Effector memory CD4-positive, alpha-beta T cell (primary cell): ENCODE results near the gene RFC1.
"Not testable (repeated sequence)": the region's sequence is repeated elsewhere in the genome, so short reads cannot be mapped to it uniquely, and the experiment has no call there.

Source experiments
- DNase-seq, 3 donors: peaks; one replicate each; pipeline ENCODE4 v3.0.0-alpha.2; 2020
- H3K27ac ChIP-seq: 2 replicates; pipeline ENCODE4 v1.7.0; 2013; ENCODE audit warnings: mild to moderate bottlenecking, low read length, moderate library complexity; ENCODE audit not compliant: insufficient read depth, poor library complexity, severe bottlenecking
- H3K27me3 ChIP-seq: replicated peaks from 2 replicates; pipeline ENCODE4 v1.7.0; 2013; ENCODE audit warnings: mild to moderate bottlenecking, low read length; ENCODE audit not compliant: insufficient read depth, control insufficient read depth, poor library complexity, severe bottlenecking
- H3K36me3 ChIP-seq: 2 replicates; pipeline ENCODE4 v1.7.0; 2013; ENCODE audit warnings: mild to moderate bottlenecking, low read length, moderate library complexity; ENCODE audit not compliant: control insufficient read depth, insufficient read depth
- H3K4me1 ChIP-seq: 2 replicates; pipeline ENCODE4 v1.7.0; 2013; ENCODE audit warnings: low read length, mild to moderate bottlenecking; ENCODE audit not compliant: control insufficient read depth, insufficient read depth, poor library complexity, severe bottlenecking
- H3K4me3 ChIP-seq: 2 replicates; pipeline ENCODE4 v1.7.0; 2013; ENCODE audit warnings: low read length, low read depth, mild to moderate bottlenecking; ENCODE audit not compliant: insufficient read depth, poor library complexity, severe bottlenecking
- H3K9me3 ChIP-seq: 2 replicates; pipeline ENCODE4 v1.7.0; 2013; ENCODE audit warnings: mild to moderate bottlenecking, low read length, moderate library complexity; ENCODE audit not compliant: control insufficient read depth

The RFC1 gene

GRCh38 chr4:39287223-39287622 lies 78.9 kb downstream of the RFC1 start:
- no peaks in the 10 kb centered on the region for H3K27me3 ChIP-seq
- no peaks in the 10 kb centered on the region for H3K9me3 ChIP-seq
- no peak overlapping the region for H3K27ac ChIP-seq
- no peak for DNase-seq
- H3K36me3 ChIP-seq: peaks cover 42% of the 10 kb centered on the region
- no peaks in the 10 kb centered on the region for H3K4me1 ChIP-seq
- no peak overlapping the region for H3K4me3 ChIP-seq

GRCh38 chr4:39286263-39286662 lies 79.9 kb downstream of the RFC1 start:
- no peak for DNase-seq
- H3K4me3 ChIP-seq: no peak overlapping the region
- H3K4me1 ChIP-seq: no peaks in the 10 kb centered on the region
- no peaks in the 10 kb centered on the region for H3K27me3 ChIP-seq
- no peak overlapping the region for H3K27ac ChIP-seq
- H3K9me3 ChIP-seq: no peaks in the 10 kb centered on the region
- peaks cover 36% of the 10 kb centered on the region for H3K36me3 ChIP-seq

- H3K4me3 ChIP-seq: no peak overlapping the region
- H3K36me3 ChIP-seq: peaks cover 32% of the 10 kb centered on the region
- no peaks in the 10 kb centered on the region for H3K4me1 ChIP-seq
- DNase-seq: no peak
- H3K27me3 ChIP-seq: no peaks in the 10 kb centered on the region
- no peaks in the 10 kb centered on the region for H3K9me3 ChIP-seq
- H3K27ac ChIP-seq: no peak overlapping the region
Observed at GRCh38 chr4:39285853-39286252, 80.3 kb downstream of the RFC1 start.

GRCh38 chr4:39285111-39285795 lies 80.9 kb downstream of the RFC1 start:
- no peaks in the 10 kb centered on the region for H3K27me3 ChIP-seq
- no peaks in the 10 kb centered on the region for H3K4me1 ChIP-seq
- DNase-seq: no peak
- H3K36me3 ChIP-seq: peaks cover 28% of the 10 kb centered on the region
- no peak overlapping the region for H3K27ac ChIP-seq
- no peaks in the 10 kb centered on the region for H3K9me3 ChIP-seq
- H3K4me3 ChIP-seq: no peak overlapping the region

- Histone ChIP-seq H3K36me3 (no peaks in the 10 kb centered on the region), H3K27me3 (no peaks in the 10 kb centered on the region), H3K9me3 (no peaks in the 10 kb centered on the region)
Observed at GRCh38 chr4:39280770-39281169, 85.4 kb downstream of the RFC1 start.

GRCh38 chr4:39279416-39279815 lies 86.7 kb downstream of the RFC1 start:
- H3K27me3 ChIP-seq: no peaks in the 10 kb centered on the region
- no peaks in the 10 kb centered on the region for H3K36me3 ChIP-seq
- DNase-seq: no peak
- H3K4me3 ChIP-seq: no peak overlapping the region
- H3K9me3 ChIP-seq: no peaks in the 10 kb centered on the region
- H3K27ac ChIP-seq: no peak overlapping the region
- no peaks in the 10 kb centered on the region for H3K4me1 ChIP-seq

More at GRCh38 chr4:39280770-39281169, 85.4 kb downstream of the RFC1 start:
- no peak for DNase-seq
- Histone ChIP-seq H3K27ac (no peak overlapping the region), H3K4me1 (no peaks in the 10 kb centered on the region), H3K4me3 (no peak overlapping the region)

GRCh38 chr4:39278476-39278875 lies 87.7 kb downstream of the RFC1 start:
- no peak for DNase-seq
- H3K4me3 ChIP-seq: no peak overlapping the region
- H3K27me3 ChIP-seq: no peaks in the 10 kb centered on the region
- no peaks in the 10 kb centered on the region for H3K4me1 ChIP-seq
- H3K9me3 ChIP-seq: no peaks in the 10 kb centered on the region
- H3K27ac ChIP-seq: no peak overlapping the region
- H3K36me3 ChIP-seq: peaks cover 2% of the 10 kb centered on the region

GRCh38 chr4:39277661-39278060 lies 88.5 kb downstream of the RFC1 start:
- peaks cover 10% of the 10 kb centered on the region for H3K36me3 ChIP-seq
- not testable (repeated sequence) for H3K4me1 ChIP-seq, H3K27me3 ChIP-seq, H3K4me3 ChIP-seq, DNase-seq, H3K27ac ChIP-seq, H3K9me3 ChIP-seq

GRCh38 chr4:39274503-39274902 lies 91.7 kb downstream of the RFC1 start:
- no peak overlapping the region for H3K4me3 ChIP-seq
- H3K27me3 ChIP-seq: no peaks in the 10 kb centered on the region
- no peaks in the 10 kb centered on the region for H3K4me1 ChIP-seq
- no peak for DNase-seq
- no peaks in the 10 kb centered on the region for H3K9me3 ChIP-seq
- H3K36me3 ChIP-seq: peaks cover 11% of the 10 kb centered on the region
- H3K27ac ChIP-seq: no peak overlapping the region

- Histone ChIP-seq H3K4me1 (no peaks in the 10 kb centered on the region), H3K27me3 (no peaks in the 10 kb centered on the region), H3K27ac (no peak overlapping the region), H3K9me3 (no peaks in the 10 kb centered on the region), H3K4me3 (no peak overlapping the region), H3K36me3 (no peaks in the 10 kb centered on the region)
- no peak for DNase-seq
Observed at GRCh38 chr4:39263895-39264294, 102.3 kb downstream of the RFC1 start.
